ENCODE results near the gene UBE2R2. TPM values are rescaled to one million over a fixed set of nuclear protein-coding genes. Genes with fewer than 3 reads are reported as not detected.

Gene UBE2R2
- total and polyA plus RNA-seq, 2 of the 8 experiments (the other 6 are each of a cell fraction or from before 2014, with no cell fraction given), result 19.4 to 42.1 TPM

DNA sequence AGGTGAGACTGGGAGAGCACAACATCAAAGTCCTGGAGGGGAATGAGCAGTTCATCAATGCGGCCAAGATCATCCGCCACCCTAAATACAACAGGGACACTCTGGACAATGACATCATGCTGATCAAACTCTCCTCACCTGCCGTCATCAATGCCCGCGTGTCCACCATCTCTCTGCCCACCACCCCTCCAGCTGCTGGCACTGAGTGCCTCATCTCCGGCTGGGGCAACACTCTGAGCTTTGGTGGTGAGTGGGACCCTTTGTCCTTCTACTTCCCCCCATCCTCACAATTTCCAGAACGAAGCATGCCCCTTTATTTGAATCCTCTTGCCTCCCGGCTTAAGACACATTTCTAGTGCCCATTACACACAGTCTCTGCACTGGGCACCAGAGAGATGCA, 19.1 kb upstream of the UBE2R2 start:
- no peaks in the 10 kb centered on the region for H3K27me3 ChIP-seq (replicated peaks in 1 of 4; ENCODE audit: control insufficient read depth in 3 of 4, extremely low read depth in 1 of 4, insufficient read depth in 3 of 4, low read length in 3 of 4)
- H3K9ac ChIP-seq (replicated peaks in 1 of 4; ENCODE audit: extremely low read depth in 1 of 4, low read depth in 3 of 4, low read length in 3 of 4), result no peak overlapping the region
- H3K36me3 ChIP-seq (ENCODE audit: control insufficient read depth in 2 of 4, insufficient read depth in 4 of 4, low read length in 3 of 4), result no peaks in the 10 kb centered on the region
- TF ChIP-seq HDAC6 (IDR thresholded peaks at IDR 0.05; ENCODE audit: low read depth, low read length) (no peak), SP4 (IDR thresholded peaks at IDR 0.05; ENCODE audit: low read length) (no peak), GTF2F1 (IDR thresholded peaks at IDR 0.05; ENCODE audit: borderline replicate concordance, low read depth, low read length) (no peak), TEAD4 (IDR thresholded peaks at IDR 0.05; ENCODE audit: low read depth, low read length) (no peak), SIX5 (IDR thresholded peaks at IDR 0.05; ENCODE audit: low read depth, low read length) (no peak), CEBPB (IDR thresholded peaks at IDR 0.05; ENCODE audit: low read depth, low read length) (no peak), EZH2 (IDR thresholded peaks at IDR 0.05; ENCODE audit: low read depth, low read length, severe bottlenecking) (no peak), CHD2 (IDR thresholded peaks at IDR 0.05; ENCODE audit: low read length) (no peak), TCF12 (IDR thresholded peaks at IDR 0.05; ENCODE audit: low read depth, low read length) (no peak), POLR2A (IDR thresholded peaks at IDR 0.05; ENCODE audit: control extremely low read depth in 1 of 2, low read depth in 2 of 2, low read length in 2 of 2) (no peak), HDAC2 (IDR thresholded peaks at IDR 0.05; ENCODE audit: borderline replicate concordance in 1 of 2, low read depth in 2 of 2, low read length in 2 of 2) (no peak)
- TF ChIP-seq, protein P1, sequence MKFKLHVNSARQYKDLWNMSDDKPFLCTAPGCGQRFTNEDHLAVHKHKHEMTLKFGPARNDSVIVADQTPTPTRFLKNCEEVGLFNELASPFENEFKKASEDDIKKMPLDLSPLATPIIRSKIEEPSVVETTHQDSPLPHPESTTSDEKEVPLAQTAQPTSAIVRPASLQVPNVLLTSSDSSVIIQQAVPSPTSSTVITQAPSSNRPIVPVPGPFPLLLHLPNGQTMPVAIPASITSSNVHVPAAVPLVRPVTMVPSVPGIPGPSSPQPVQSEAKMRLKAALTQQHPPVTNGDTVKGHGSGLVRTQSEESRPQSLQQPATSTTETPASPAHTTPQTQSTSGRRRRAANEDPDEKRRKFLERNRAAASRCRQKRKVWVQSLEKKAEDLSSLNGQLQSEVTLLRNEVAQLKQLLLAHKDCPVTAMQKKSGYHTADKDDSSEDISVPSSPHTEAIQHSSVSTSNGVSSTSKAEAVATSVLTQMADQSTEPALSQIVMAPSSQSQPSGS (IDR thresholded peaks at IDR 0.05; ENCODE audit: low read length), result no peak
- TF ChIP-seq, protein P2, sequence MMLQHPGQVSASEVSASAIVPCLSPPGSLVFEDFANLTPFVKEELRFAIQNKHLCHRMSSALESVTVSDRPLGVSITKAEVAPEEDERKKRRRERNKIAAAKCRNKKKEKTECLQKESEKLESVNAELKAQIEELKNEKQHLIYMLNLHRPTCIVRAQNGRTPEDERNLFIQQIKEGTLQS (IDR thresholded peaks at IDR 0.05; ENCODE audit: insufficient read depth, low read depth, low read length), result no peak
- no peaks in the 10 kb centered on the region for H3K23me2 ChIP-seq (ENCODE audit: low read depth, low read length)
- H4K91ac ChIP-seq (replicated peaks; ENCODE audit: insufficient read length, low read length), result no peak overlapping the region
- no peaks in the 10 kb centered on the region for H4K20me1 ChIP-seq (replicated peaks in 1 of 2; ENCODE audit: control insufficient read depth in 1 of 2, insufficient read depth in 2 of 2, low read length in 2 of 2)
- no peak overlapping the region for H3K4ac ChIP-seq (replicated peaks; ENCODE audit: insufficient read length, low read depth, low read length)
- no peak overlapping the region for H3K4me2 ChIP-seq (ENCODE audit: insufficient read depth in 1 of 2, low read depth in 2 of 2, low read length in 2 of 2)
- H3K18ac ChIP-seq (ENCODE audit: extremely low read depth, low read length), result no peak overlapping the region
- ChIA-PET CTCF (ENCODE audit: partially characterized antibody) (interaction anchor here (1.0 to 3.3 kb wide), 3 partner anchors 11 to 77 kb away, joined by 3 to 20 read pairs (median 3); no protein-coding TSS in a partner anchor), POLR2A (ENCODE audit: partially characterized antibody) (no interaction called here)
- no peak overlapping the region for H4K5ac ChIP-seq (ENCODE audit: insufficient read length, low read depth, low read length)
- WGBS, 2 experiments (ENCODE audit: extremely low coverage in 1 of 2, insufficient coverage in 1 of 2, insufficient read length in 1 of 2, insufficient replicate concordance in 2 of 2, low coverage in 1 of 2, low lambda C conversion rate in 2 of 2, missing lambda C conversion rate in 1 of 2), result 73% methylated on average over 8 of the region's 8 CpGs; no CpG with 5 or more reads in 1 of the 2 experiments
- H3K79me1 ChIP-seq (ENCODE audit: low read depth, low read length), result no peaks in the 10 kb centered on the region
- H2AK5ac ChIP-seq (ENCODE audit: low read depth, low read length), result no peak overlapping the region
- no peaks in the 10 kb centered on the region for H3K9me3 ChIP-seq (ENCODE audit: insufficient read depth in 2 of 2, low read depth in 1 of 2, low read length in 1 of 2)
- peaks cover 2 to 8% (median 3%) of the 10 kb centered on the region in 4 experiments; a peak in 6 of 7 replicates for H3K4me1 ChIP-seq (replicated peaks in 1 of 4; ENCODE audit: control insufficient read depth in 3 of 4, insufficient read depth in 4 of 4, low read length in 3 of 4)
- H2BK5ac ChIP-seq (ENCODE audit: low read depth, low read length), result no peak overlapping the region
- no peaks in the 10 kb centered on the region for H3K79me2 ChIP-seq (ENCODE audit: control insufficient read depth in 1 of 2, insufficient read depth in 2 of 2, low read length in 2 of 2)
- H3K56ac ChIP-seq (replicated peaks; ENCODE audit: insufficient read length, low read depth, low read length), result no peak overlapping the region
- no peak overlapping the region for H3K4me3 ChIP-seq (ENCODE audit: extremely low read depth in 1 of 4, insufficient read depth in 2 of 4, low read depth in 3 of 4, low read length in 4 of 4)
- H3K27ac ChIP-seq (ENCODE audit: low read depth, low read length), result no peak overlapping the region
- no peak overlapping the region for H3K14ac ChIP-seq (ENCODE audit: insufficient read length)
- H3K23ac ChIP-seq (ENCODE audit: insufficient read length), result no peak overlapping the region
- no peak overlapping the region for H2BK120ac ChIP-seq (replicated peaks; ENCODE audit: low read depth, low read length)
- no peak overlapping the region for H2BK12ac ChIP-seq (ENCODE audit: low read depth, low read length)
- no peak overlapping the region for H4K8ac ChIP-seq (ENCODE audit: extremely low read depth, insufficient read depth, low read length)
- no peak overlapping the region for H2BK15ac ChIP-seq (ENCODE audit: low read length)
- no peak overlapping the region for H2AFZ ChIP-seq (ENCODE audit: low read length)
- DNase-seq (ENCODE audit: low read depth in 1 of 2, low spot score in 2 of 2) (no peak), FAIRE-seq (no peak)
- H2BK20ac ChIP-seq (ENCODE audit: low read length), result no peak overlapping the region
